ENCODE results near the gene PTEN.
"Not testable (repeated sequence)": the region's sequence is repeated elsewhere in the genome, so short reads cannot be mapped to it uniquely, and the experiment has no call there.

The PTEN gene

GRCh38 chr10:87863053-87863943, at the start of gene PTEN, which contains the start of gene KLLN:
PTEN (plus strand) TSS chr10:87863625; CDS start chr10:87864470, 845 bp downstream.
KLLN (minus strand) TSS chr10:87863533; CDS start chr10:87862487, 1,046 bp downstream.
- DNase-seq: peak; percentile 89

- DNase-seq: no peak
Measured at GRCh38 chr10:87816163-87816897, 47.1 kb upstream of the PTEN start.

GRCh38 chr10:87816898-87817608, 46.4 kb upstream of the PTEN start:
- no peak for DNase-seq

GRCh38 chr10:87817609-87818504, 45.6 kb upstream of the PTEN start, which contains the start of gene ATAD1:
ATAD1 (minus strand) TSS chr10:87818226; CDS start chr10:87814599, 3,627 bp downstream.
- peak; percentile 79 for DNase-seq

GRCh38 chr10:87818505-87819288, 44.7 kb upstream of the PTEN start:
- DNase-seq: peak; percentile 16

- no peak for DNase-seq
Measured at GRCh38 chr10:87819289-87819585, 44.2 kb upstream of the PTEN start.

- DNase-seq: no peak
Measured at GRCh38 chr10:87826653-87827052, 36.8 kb upstream of the PTEN start.

GRCh38 chr10:87827681-87828080, 35.7 kb upstream of the PTEN start:
- DNase-seq: no peak

GRCh38 chr10:87829051-87829450, 34.4 kb upstream of the PTEN start:
- not testable (repeated sequence) for DNase-seq

- DNase-seq: no peak
Measured at GRCh38 chr10:87829986-87830729, 33.3 kb upstream of the PTEN start.

GRCh38 chr10:87836098-87836497, 27.3 kb upstream of the PTEN start:
- DNase-seq: no peak

GRCh38 chr10:87837445-87837844, 26.0 kb upstream of the PTEN start:
- no peak for DNase-seq

GRCh38 chr10:87838650-87839049, 24.8 kb upstream of the PTEN start:
- no peak for DNase-seq

- no peak for DNase-seq
Measured at GRCh38 chr10:87841186-87841585, 22.2 kb upstream of the PTEN start.

GRCh38 chr10:87842220-87842641, 21.2 kb upstream of the PTEN start:
- no peak for DNase-seq

- DNase-seq: no peak
Measured at GRCh38 chr10:87842776-87843497, 20.5 kb upstream of the PTEN start.

- DNase-seq: no peak
Measured at GRCh38 chr10:87843714-87844113, 19.7 kb upstream of the PTEN start.

GRCh38 chr10:87844837-87845623, 18.4 kb upstream of the PTEN start:
- DNase-seq: no peak

GRCh38 chr10:87845624-87845998, 17.8 kb upstream of the PTEN start:
- no peak for DNase-seq
